Nephron progenitor cell (in vitro differentiated cells): ENCODE measurements around the gene CDC42EP2.

ENCODE experiments used
- DNase-seq: peaks from one replicate; pipeline ENCODE4 v3.0.0; 2021
- H3K27ac Mint-ChIP-seq: 2 replicates; pipeline ENCODE4 v1.8.0; 2021; ENCODE audit warnings: mild to moderate bottlenecking, moderate library complexity, mixed read lengths
- H3K27me3 Mint-ChIP-seq: 2 replicates; pipeline ENCODE4 v1.8.0; 2021; ENCODE audit warnings: mild to moderate bottlenecking, low read depth, mixed read lengths; ENCODE audit not compliant: poor library complexity
- H3K36me3 Mint-ChIP-seq: 2 replicates; pipeline ENCODE4 v1.8.0; 2021; ENCODE audit warnings: low read depth, mixed read lengths
- H3K4me1 Mint-ChIP-seq: 2 replicates; pipeline ENCODE4 v1.8.0; 2021; ENCODE audit warnings: mixed read lengths
- H3K4me3 Mint-ChIP-seq: 2 replicates; pipeline ENCODE4 v1.8.0; 2021; ENCODE audit warnings: mild to moderate bottlenecking, moderate library complexity, mixed read lengths
- H3K9me3 Mint-ChIP-seq: 2 replicates; pipeline ENCODE4 v1.8.0; 2021; ENCODE audit warnings: mild to moderate bottlenecking, moderate library complexity, mixed read lengths
- CTCF ChIP-seq: fragments of 200-600 bp; sonication (generic); IDR thresholded peaks from 2 replicates; pipeline ENCODE4 v1.5.0; 2021; ENCODE audit warnings: antibody characterized with exemption

CDC42EP2 gene

GRCh38 chr11:65278356-65278755, 36.3 kb upstream of the CDC42EP2 start:
- Mint-ChIP-seq H3K9me3 (no peaks in the 10 kb centered on the region), H3K27ac (peak overlapping the region; percentile 66), H3K36me3 (peaks cover 53% of the 10 kb centered on the region), H3K27me3 (no peaks in the 10 kb centered on the region), H3K4me1 (no peaks in the 10 kb centered on the region), H3K4me3 (no peak overlapping the region)
- TF ChIP-seq CTCF: no peak
- DNase-seq: no peak

- peaks cover 58% of the 10 kb centered on the region for H3K36me3 Mint-ChIP-seq
- no peaks in the 10 kb centered on the region for H3K9me3 Mint-ChIP-seq
- DNase-seq: no peak
- H3K27ac Mint-ChIP-seq: peak overlapping the region; percentile 66
- no peaks in the 10 kb centered on the region for H3K4me1 Mint-ChIP-seq
- no peaks in the 10 kb centered on the region for H3K27me3 Mint-ChIP-seq
- no peak overlapping the region for H3K4me3 Mint-ChIP-seq
- TF ChIP-seq CTCF: no peak
Measured at GRCh38 chr11:65279279-65279678, 35.4 kb upstream of the CDC42EP2 start.

- Mint-ChIP-seq H3K36me3 (peaks cover 58% of the 10 kb centered on the region), H3K9me3 (no peaks in the 10 kb centered on the region), H3K4me1 (no peaks in the 10 kb centered on the region), H3K27ac (peak overlapping the region; percentile 18), H3K4me3 (no peak overlapping the region), H3K27me3 (no peaks in the 10 kb centered on the region)
- no peak for TF ChIP-seq CTCF
- DNase-seq: no peak
Measured at GRCh38 chr11:65279741-65280440, 34.8 kb upstream of the CDC42EP2 start.

GRCh38 chr11:65280646-65281045, 34.0 kb upstream of the CDC42EP2 start:
- H3K4me1 Mint-ChIP-seq: no peaks in the 10 kb centered on the region
- H3K36me3 Mint-ChIP-seq: peaks cover 65% of the 10 kb centered on the region
- no peak overlapping the region for H3K4me3 Mint-ChIP-seq
- no peaks in the 10 kb centered on the region for H3K27me3 Mint-ChIP-seq
- no peaks in the 10 kb centered on the region for H3K9me3 Mint-ChIP-seq
- TF ChIP-seq CTCF: no peak
- DNase-seq: no peak
- no peak overlapping the region for H3K27ac Mint-ChIP-seq

GRCh38 chr11:65286686-65287085, 28.0 kb upstream of the CDC42EP2 start:
- TF ChIP-seq CTCF: no peak
- H3K27ac Mint-ChIP-seq: no peak overlapping the region
- H3K27me3 Mint-ChIP-seq: peaks cover under 1% of the 10 kb centered on the region

GRCh38 chr11:65287601-65288000, 27.1 kb upstream of the CDC42EP2 start:
- peaks cover 52% of the 10 kb centered on the region for H3K36me3 Mint-ChIP-seq
- TF ChIP-seq CTCF: no peak
- H3K4me1 Mint-ChIP-seq: no peaks in the 10 kb centered on the region
- no peaks in the 10 kb centered on the region for H3K9me3 Mint-ChIP-seq
- no peak overlapping the region for H3K4me3 Mint-ChIP-seq
- peaks cover 2% of the 10 kb centered on the region for H3K27me3 Mint-ChIP-seq
- H3K27ac Mint-ChIP-seq: peak overlapping the region; percentile 31
- no peak for DNase-seq

More at GRCh38 chr11:65286686-65287085, 28.0 kb upstream of the CDC42EP2 start:
- no peaks in the 10 kb centered on the region for H3K4me1 Mint-ChIP-seq
- no peak overlapping the region for H3K4me3 Mint-ChIP-seq
- no peak for DNase-seq
- H3K9me3 Mint-ChIP-seq: no peaks in the 10 kb centered on the region
- H3K36me3 Mint-ChIP-seq: peaks cover 54% of the 10 kb centered on the region
